Suppressor macrophage treated with lipopolysaccharide for 4 hours (primary cell): Measurements from ENCODE around the gene MEF2D.

ENCODE experiments used
- DNase-seq: peaks from one replicate; pipeline ENCODE4 v3.0.0-alpha.2; 2020

The MEF2D gene

DNA sequence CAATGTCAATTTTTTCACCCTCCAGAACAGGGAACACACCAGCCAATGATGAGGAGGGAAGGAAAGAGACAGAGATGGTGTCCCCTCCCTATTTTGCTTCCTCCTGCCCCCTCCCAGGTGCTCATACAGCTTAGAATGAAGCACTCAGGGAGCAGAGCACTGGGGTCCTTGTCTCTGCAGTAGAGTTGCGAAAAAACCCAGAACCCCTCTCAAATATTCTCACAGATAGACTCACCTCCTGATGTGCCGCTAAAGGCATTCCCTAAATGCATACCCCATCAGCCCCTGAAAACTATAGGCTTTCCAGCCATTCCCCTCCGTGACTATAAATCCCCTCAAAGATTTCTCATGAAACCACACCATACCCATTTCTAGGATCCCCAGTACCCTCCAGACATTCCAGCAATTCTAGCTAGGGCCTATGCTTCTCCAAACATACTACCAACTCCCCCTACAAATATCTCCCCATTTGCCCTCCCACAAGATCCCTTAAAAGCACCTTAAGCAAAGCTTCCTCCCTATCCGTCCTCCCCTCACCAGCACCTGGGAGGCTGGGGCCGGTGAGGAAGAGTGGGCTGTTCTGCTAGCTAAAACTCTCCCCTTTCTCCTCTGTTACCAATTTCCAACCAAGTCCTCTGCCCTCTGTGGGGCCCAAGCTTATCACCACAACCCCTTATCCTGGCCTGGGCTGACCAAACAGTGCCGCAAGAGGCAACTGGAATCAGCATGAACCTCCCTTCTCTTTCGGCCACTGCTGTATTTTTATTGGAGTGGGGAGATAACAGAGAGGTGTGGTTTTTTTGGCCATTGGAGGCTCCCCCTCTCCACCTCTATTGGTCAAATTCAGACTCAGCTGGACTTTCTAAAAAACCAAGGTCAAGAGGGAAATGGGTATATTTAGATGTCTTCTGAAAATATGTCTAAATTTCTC lies 76.9 kb downstream of the MEF2D start:
- DNase-seq: no peak

DNA sequence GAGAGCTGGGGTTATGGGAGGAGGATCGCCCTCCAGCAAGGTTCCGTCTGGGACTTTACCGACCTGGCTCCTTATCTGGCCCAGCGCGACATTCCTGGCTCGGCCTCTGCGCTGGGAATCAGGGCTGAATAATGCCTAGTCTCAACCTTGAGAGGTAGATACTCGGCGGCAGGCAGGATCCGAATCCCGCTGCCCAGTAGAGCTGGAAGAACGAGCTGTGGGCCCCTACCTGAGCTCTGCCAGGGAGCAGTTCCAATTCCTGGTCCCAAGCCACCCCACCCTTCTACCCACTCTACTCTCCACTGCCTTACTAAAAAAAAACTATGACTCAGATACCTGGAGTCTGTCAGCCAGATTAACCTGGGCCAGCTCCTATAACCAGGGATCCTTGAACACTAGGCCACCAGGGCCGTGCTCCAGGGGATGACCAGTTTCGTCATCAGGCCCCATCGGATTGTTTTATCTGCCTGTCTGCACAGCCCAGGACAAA lies 77.9 kb downstream of the MEF2D start:
- DNase-seq: no peak

DNA sequence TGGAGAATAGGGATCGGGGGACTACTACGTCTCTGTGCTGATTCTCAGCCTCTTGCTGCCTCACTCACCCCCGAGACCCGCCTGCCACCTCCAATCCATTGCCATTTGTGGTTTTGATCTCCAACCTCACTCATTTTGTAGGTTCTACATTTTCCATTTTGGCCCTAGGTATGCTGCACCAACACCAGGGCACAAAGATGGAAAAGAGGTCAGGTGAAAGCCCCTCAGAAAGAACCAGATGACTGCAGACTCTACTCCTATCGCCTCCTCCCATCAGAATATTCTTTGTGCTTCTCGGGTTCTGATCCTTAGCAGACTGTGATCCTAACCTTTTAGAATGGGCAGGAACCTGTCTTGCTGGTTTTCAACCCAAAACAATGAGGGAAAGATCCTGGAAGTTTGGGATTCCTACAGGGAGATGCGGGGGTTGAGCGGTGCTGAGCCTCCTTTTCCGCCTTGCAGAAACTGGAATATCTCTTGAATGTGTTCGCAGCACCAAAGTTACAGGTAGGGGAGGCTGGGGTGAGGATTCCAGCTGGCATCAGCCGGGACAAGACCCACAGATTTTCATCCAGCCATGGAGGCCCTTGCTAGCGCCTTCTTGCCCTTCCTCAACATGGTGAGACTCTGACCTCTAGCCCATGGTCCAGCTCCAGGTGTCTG lies 78.5 kb downstream of the MEF2D start:
- no peak for DNase-seq

DNA sequence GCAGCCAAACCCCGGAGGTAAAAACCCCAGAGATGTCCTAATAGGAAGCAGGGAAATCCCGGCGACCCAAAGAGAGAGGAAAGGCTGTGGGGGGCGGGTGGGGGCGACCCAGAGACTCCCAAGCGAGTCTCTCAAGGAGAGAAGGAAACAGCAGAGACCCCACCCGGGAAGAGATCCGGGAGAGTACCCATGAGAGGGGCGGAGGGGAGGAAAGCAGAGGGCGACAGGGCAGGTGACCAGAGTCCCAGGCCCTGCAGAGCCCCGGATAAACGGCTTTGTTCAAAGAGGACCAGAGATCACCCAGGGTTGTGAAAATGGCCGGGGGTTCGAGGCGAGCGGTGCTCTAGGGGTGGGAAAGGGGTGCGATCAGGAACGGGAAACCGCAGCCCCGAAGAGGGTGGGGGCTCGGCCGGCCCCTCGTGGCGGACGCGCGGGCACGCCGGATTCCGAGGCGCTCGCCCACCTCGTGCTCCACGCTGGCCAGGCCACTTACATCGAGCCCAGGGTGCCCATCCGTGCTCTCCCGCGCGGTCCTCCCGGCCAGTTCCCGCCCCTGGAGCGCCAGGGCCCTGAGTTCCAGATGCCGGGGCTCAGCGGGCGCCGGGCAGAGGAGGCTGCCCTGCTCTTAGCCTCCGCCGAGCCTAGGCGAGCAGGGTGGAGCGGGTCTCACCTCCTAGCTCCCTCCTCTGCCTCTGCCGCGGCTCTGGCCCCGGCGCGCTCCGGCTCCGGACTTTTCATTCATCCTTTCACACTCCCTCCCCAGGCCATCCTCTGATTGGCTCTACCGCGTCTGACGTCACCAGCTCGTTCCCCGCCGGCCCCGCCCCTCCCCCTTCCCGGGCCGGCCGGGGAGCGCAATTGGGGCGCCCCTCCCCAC lies 79.3 kb downstream of the MEF2D start:
- DNase-seq: peak; percentile 68

DNA sequence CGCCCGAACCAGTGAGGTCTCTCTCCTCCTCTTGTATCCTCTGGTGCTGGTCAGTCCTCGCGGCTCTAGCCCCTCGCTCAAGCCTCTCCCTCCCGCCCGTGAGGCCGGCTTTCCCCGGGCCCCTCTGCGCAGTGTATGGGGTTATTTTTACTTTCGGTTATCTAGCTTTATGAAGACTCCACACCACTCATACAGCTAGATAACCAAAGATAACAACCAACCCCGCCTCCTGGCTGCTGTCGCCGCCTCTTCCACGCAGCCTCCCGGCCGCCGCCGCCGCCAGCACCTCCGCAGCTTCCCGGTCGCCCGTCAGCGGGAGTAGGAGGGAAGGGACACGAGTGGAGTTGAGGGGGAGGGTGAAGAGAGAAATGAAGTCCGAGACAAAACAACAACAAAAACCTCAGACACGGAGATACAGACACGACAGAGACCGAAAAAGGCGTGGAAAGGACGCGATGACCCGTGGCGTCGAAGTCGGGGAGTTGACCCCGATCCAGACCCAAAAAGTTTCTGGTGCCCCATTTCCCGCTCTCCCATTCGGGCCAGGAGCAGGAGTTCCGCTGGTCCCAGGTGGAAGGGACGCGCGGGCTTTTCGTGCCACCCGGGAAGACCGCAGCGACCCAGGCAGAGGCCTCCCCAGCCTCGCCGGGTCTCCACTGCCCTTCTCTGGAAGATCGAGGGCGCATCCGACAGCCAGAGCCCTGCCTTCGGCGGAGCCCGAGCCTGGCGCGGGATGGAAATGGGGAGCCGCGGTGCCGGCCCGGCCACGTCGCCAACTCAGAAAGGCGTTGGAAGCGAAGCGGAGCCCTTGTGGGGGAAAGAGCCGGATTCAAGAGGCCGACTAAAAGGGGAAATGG lies 80.1 kb downstream of the MEF2D start:
- DNase-seq: peak; percentile 78

DNA sequence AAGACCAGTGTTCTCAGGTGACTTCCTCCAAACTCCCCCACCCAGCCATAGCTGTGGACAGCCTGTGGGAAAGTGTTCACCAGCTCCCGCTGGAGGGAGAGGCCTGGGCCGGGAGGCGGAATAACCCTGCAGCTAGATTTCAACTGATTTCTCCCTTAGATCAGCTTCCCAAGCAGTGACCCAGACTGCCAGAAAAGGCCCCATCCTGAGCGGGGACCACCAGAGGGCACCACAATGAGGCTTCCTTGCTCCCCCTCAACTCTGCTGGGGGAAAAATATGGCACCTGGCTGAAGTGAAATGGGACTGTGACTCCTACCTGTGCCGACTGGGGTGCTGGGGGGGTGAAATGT lies 80.7 kb downstream of the MEF2D start:
- no peak for DNase-seq

DNA sequence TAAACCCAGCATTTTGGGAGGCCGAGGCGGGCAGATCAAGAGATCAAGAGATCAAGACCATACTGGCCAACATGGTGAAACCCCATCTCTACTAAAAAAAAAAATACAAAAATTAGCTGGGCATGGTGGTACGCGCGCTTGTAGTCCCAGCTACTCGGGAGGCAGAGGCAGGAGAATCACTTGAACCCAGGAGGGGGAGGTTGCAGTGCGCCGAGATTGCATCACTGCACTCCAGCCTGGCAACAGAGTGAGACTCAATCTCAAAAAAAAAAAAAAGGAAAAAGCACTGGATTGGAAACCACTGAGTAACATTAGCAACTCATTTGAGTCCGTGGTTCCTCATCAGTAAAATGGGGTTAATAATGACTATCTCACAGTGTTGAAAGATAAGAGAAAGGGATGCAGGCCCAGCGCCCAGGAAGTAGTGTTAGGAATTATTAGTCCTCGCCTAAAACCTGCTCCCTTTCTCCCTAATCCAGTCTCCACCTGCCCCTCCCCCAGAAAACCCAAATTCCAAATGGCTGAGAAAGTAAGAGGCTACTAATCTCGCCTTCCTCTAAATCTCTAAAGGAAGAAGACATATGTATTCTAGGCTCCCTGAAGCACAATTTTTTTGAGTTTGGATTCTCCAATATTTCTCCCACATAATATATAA lies 82.0 kb downstream of the MEF2D start:
- DNase-seq: no peak

DNA sequence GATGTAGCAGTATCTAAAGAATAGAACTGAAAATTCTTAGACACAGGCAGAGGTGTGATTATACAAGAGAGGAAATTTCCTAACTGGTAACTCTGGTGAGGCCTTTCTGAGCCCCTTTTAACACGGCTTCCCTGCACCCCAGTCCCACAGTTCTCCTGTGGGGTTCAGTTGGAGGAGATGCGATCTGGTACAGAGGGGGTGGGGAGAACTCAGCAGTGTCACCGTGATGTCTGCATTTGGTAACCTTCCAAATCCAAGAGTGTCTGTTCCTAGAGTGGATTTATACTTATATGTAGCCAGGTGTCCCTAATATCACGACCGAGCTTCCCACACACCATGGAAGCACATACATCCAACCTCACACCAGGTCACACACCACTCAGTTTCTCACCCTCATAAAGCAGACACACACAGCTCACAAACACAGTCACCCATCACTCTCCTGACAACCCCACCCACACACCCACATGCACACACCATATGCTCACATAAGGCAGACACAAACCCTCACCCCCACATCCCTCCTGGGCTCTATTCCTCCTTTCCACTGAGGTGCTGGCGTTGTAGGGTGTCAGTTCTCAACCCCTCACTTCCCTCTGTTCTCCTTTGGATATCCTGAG lies 83.1 kb downstream of the MEF2D start:
- DNase-seq: no peak

DNA sequence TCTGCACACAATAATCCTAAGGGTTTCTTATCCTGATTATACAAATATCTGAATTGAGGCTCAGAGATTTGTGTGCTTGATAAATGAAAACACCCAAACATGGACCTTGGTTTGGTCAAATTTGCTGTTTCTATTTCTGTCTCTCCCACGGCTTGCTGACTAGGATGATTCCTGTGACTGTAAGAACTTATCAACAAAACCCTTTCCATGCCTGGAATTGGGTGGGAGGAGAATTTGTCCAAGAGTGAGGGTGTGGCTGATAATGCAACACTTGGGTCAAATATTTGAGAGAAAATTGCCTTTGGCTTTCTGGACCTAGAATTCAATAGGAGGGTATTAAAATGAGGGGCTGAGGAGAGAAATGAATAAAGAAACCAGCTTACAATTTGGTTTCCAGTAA lies 83.6 kb downstream of the MEF2D start:
- no peak for DNase-seq

DNA sequence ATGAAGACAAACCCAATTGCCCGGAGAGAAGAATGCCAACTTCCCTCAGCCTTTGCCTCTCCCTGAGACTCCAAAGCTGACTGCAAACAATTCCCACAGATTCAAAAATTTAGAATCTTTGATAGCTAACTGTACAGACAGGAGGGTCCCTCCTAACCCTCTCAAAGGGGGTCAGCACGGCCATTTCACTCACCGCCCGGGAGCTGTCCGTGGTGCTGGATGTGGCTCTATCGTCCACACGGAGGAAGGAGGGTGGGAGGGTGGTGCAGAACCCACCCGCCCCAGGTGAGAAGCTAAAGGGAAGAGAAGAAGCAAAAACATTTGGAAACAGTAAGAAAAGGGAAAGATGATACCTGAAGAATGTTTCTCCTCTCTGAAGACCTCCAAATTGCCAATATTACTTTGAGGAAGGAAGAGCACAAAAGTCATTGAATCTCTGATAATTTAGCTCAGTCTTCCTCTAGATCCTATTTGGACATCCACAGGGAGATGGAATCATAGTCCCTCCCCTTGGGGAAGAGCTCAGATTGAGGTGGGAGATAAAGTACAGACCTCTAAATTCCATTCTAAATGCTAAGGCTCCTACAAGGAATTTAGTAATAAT lies 86.0 kb downstream of the MEF2D start:
- no peak for DNase-seq
